ENCODE results near the gene TNFRSF9. TPM values are rescaled to one million over a fixed set of nuclear protein-coding genes. Genes with fewer than 3 reads are reported as not detected.
"Not testable (repeated sequence)": the region's sequence is repeated elsewhere in the genome, so short reads cannot be mapped to it uniquely, and the experiment has no call there.

The TNFRSF9 gene
- total RNA-seq, 1 experiment from 2014 or later, result not detected

- TF ChIP-seq, protein P1, sequence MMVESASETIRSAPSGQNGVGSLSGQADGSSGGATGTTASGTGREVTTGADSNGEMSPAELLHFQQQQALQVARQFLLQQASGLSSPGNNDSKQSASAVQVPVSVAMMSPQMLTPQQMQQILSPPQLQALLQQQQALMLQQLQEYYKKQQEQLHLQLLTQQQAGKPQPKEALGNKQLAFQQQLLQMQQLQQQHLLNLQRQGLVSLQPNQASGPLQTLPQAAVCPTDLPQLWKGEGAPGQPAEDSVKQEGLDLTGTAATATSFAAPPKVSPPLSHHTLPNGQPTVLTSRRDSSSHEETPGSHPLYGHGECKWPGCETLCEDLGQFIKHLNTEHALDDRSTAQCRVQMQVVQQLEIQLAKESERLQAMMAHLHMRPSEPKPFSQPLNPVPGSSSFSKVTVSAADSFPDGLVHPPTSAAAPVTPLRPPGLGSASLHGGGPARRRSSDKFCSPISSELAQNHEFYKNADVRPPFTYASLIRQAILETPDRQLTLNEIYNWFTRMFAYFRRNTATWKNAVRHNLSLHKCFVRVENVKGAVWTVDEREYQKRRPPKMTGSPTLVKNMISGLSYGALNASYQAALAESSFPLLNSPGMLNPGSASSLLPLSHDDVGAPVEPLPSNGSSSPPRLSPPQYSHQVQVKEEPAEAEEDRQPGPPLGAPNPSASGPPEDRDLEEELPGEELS (CRISPR knock-in tag; IDR thresholded peaks at IDR 0.05), result no peak
- TF ChIP-seq GTF2I (CRISPR knock-in tag; conservative IDR thresholded peaks at IDR 0.05) (no peak), NR1H2 (CRISPR knock-in tag; IDR thresholded peaks at IDR 0.05) (no peak), OVOL2 (CRISPR knock-in tag; IDR thresholded peaks at IDR 0.05; ENCODE audit: borderline replicate concordance) (no peak), ATF2 (CRISPR knock-in tag; IDR thresholded peaks at IDR 0.05; ENCODE audit: borderline replicate concordance, low read depth) (no peak), ESRRA (CRISPR knock-in tag; IDR thresholded peaks at IDR 0.05; ENCODE audit: borderline replicate concordance) (no peak), MYBL2 (CRISPR knock-in tag; IDR thresholded peaks at IDR 0.05) (no peak), ELF4 (CRISPR knock-in tag; IDR thresholded peaks at IDR 0.05; ENCODE audit: low read depth) (no peak), JAZF1 (CRISPR knock-in tag; IDR thresholded peaks at IDR 0.05) (no peak), ATF1 (CRISPR knock-in tag; IDR thresholded peaks at IDR 0.05) (no peak), ETV6 (CRISPR knock-in tag; IDR thresholded peaks at IDR 0.05) (no peak), TEAD4 (CRISPR knock-in tag; IDR thresholded peaks at IDR 0.05) (no peak), SP1 (CRISPR knock-in tag; conservative IDR thresholded peaks at IDR 0.05) (no peak), TEAD1 (CRISPR knock-in tag; IDR thresholded peaks at IDR 0.05) (no peak), TCF7 (CRISPR knock-in tag; IDR thresholded peaks at IDR 0.05; ENCODE audit: low read depth) (no peak), ZNF232 (CRISPR knock-in tag; IDR thresholded peaks at IDR 0.05) (no peak), AR (CRISPR knock-in tag; IDR thresholded peaks at IDR 0.05) (no peak), JUN (CRISPR knock-in tag; IDR thresholded peaks at IDR 0.05) (no peak), CDX4 (CRISPR knock-in tag; IDR thresholded peaks at IDR 0.05; ENCODE audit: borderline replicate concordance) (no peak)
- TF ChIP-seq, protein P2, sequence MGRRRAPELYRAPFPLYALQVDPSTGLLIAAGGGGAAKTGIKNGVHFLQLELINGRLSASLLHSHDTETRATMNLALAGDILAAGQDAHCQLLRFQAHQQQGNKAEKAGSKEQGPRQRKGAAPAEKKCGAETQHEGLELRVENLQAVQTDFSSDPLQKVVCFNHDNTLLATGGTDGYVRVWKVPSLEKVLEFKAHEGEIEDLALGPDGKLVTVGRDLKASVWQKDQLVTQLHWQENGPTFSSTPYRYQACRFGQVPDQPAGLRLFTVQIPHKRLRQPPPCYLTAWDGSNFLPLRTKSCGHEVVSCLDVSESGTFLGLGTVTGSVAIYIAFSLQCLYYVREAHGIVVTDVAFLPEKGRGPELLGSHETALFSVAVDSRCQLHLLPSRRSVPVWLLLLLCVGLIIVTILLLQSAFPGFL (CRISPR knock-in tag; IDR thresholded peaks at IDR 0.05; ENCODE audit: borderline replicate concordance), result no peak
- Mint-ChIP-seq H3K27ac (no peak overlapping the region), H3K9me3 (no peaks in the 10 kb centered on the region), H3K27me3 (ENCODE audit: low read depth) (no peaks in the 10 kb centered on the region; the same call in 1 of the 2 replicates), H3K4me3 (no peak overlapping the region), H3K36me3 (no peaks in the 10 kb centered on the region), H3K4me1 (no peaks in the 10 kb centered on the region)
- POLR2A ChIA-PET, result no interaction called here
- ATAC-seq, result no peak
- DNase-seq (ENCODE audit: low spot score), result no peak
- CTCF ChIA-PET, result no interaction called here
Observed at GRCh38 chr1:7928247-7928646, 12.4 kb downstream of the TNFRSF9 start.

DNA sequence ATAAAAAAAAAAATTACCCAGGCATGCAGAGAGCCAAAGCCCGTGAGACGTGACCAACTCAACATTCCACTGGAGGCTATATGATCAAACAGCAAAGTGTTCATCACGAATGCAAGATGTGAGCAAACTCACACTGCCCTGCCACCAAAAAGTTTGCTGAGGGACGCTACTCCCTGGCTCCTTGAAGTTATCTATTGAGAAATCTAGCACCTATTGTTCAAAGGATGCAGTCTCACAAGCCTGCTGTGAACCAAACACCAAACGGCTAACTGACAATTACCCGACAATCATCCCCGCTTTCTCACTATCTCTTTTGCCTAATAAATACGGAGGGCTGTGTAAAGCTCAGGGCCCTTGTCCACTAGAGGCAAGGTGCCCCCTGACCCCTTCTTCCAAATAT lies 13.6 kb downstream of the TNFRSF9 start:
- H3K36me3 Mint-ChIP-seq; H3K9me3 Mint-ChIP-seq; CTCF ChIA-PET; H3K27ac Mint-ChIP-seq; H3K27me3 Mint-ChIP-seq (ENCODE audit: low read depth); H3K4me1 Mint-ChIP-seq; ATAC-seq; DNase-seq (ENCODE audit: low spot score); H3K4me3 Mint-ChIP-seq; POLR2A ChIA-PET: not testable (repeated sequence)
